Islet precursor cell (in vitro differentiated cells): ENCODE data around the gene FOXA2.
"Not testable (repeated sequence)": the region's sequence is repeated elsewhere in the genome, so short reads cannot be mapped to it uniquely, and the experiment has no call there.

Experiments
- DNase-seq: peaks from one replicate; pipeline ENCODE4 v3.0.0-alpha.2; 2018

FOXA2 gene

GRCh38 chr20:22584522-22584921, at the start of gene FOXA2:
FOXA2 (minus strand) TSS chr20:22584572; CDS start chr20:22584278, 294 bp downstream.
- DNase-seq = no peak

GRCh38 chr20:22630701-22631100, 46.3 kb upstream of the FOXA2 start:
- no peak for DNase-seq

- DNase-seq = no peak
These were observed 45.6 kb upstream of the FOXA2 start for GRCh38 chr20:22629927-22630326.

GRCh38 chr20:22629447-22629846, 45.1 kb upstream of the FOXA2 start:
- DNase-seq = no peak

- DNase-seq = no peak
These were observed 42.1 kb upstream of the FOXA2 start for GRCh38 chr20:22626496-22626895.

- DNase-seq = no peak
These were observed 38.8 kb upstream of the FOXA2 start for GRCh38 chr20:22623211-22623610.

GRCh38 chr20:22620342-22620741, 36.0 kb upstream of the FOXA2 start:
- DNase-seq = no peak

- DNase-seq = no peak
These were observed 35.4 kb upstream of the FOXA2 start for GRCh38 chr20:22619806-22620205.

- DNase-seq = no peak
These were observed 34.9 kb upstream of the FOXA2 start for GRCh38 chr20:22619272-22619671.

- no peak for DNase-seq
These were observed 32.8 kb upstream of the FOXA2 start for GRCh38 chr20:22617160-22617559.

GRCh38 chr20:22616551-22616950, 32.2 kb upstream of the FOXA2 start:
- no peak for DNase-seq

- DNase-seq = no peak
These were observed 31.1 kb upstream of the FOXA2 start for GRCh38 chr20:22615425-22615824.

GRCh38 chr20:22611636-22612035, 27.3 kb upstream of the FOXA2 start:
- no peak for DNase-seq

- no peak for DNase-seq
These were observed 23.3 kb upstream of the FOXA2 start for GRCh38 chr20:22607695-22608094.

- no peak for DNase-seq
These were observed 20.4 kb upstream of the FOXA2 start for GRCh38 chr20:22604815-22605214.

GRCh38 chr20:22601361-22602141, 17.2 kb upstream of the FOXA2 start:
- DNase-seq = no peak

- DNase-seq = not testable (repeated sequence)
These were observed 14.9 kb upstream of the FOXA2 start for GRCh38 chr20:22599258-22599657.

GRCh38 chr20:22597303-22597702, 12.9 kb upstream of the FOXA2 start:
- no peak for DNase-seq

- no peak for DNase-seq
These were observed 6.3 kb upstream of the FOXA2 start for GRCh38 chr20:22590662-22591061.

- peak; percentile 72 for DNase-seq
These were observed 2.4 kb upstream of the FOXA2 start for GRCh38 chr20:22586645-22587310.

- DNase-seq = no peak
These were observed 1.6 kb upstream of the FOXA2 start for GRCh38 chr20:22585786-22586493.

GRCh38 chr20:22584922-22585785, 782 bp upstream of the FOXA2 start:
- no peak for DNase-seq
